Amniotic epithelial cell (primary cell): Measurements from ENCODE around the gene PCBP4.
"Not testable (repeated sequence)": the region's sequence is repeated elsewhere in the genome, so short reads cannot be mapped to it uniquely, and the experiment has no call there.

ENCODE experiments used
- DNase-seq: peaks from one replicate; pipeline ENCODE4 v3.0.0-alpha.2; 2010; ENCODE audit warnings: low read depth

Gene PCBP4

DNA sequence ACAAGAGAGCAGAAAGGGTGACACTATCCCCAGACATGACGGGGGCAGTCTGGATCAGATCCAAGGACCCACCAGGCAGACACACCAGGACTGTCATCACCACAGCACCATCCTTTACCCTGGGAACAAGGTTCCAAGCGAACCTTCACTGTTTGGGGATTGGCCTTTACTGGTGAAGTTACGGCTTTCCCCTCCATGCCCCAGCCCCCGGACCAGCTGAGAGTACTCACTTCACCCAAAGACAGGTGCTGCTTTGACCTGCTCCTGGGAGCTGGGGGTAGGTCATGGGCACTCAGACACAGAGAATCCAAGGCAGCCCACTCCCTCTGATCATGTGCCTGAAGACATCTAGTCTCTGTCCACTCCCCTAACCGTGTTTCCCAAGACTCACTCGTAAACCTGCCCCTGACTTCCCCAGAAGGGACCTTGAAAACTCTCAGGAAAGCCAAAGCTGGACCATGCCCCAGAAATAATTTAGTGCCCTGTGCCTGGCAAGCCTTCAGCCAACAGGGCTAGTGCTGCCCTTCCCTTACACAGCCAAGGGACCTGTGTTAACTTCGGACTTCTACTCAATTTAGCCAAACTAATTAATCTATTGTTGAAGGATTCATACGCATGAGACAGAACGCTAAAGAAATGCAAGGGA lies 28.4 kb downstream of the PCBP4 start:
- no peak for DNase-seq

DNA sequence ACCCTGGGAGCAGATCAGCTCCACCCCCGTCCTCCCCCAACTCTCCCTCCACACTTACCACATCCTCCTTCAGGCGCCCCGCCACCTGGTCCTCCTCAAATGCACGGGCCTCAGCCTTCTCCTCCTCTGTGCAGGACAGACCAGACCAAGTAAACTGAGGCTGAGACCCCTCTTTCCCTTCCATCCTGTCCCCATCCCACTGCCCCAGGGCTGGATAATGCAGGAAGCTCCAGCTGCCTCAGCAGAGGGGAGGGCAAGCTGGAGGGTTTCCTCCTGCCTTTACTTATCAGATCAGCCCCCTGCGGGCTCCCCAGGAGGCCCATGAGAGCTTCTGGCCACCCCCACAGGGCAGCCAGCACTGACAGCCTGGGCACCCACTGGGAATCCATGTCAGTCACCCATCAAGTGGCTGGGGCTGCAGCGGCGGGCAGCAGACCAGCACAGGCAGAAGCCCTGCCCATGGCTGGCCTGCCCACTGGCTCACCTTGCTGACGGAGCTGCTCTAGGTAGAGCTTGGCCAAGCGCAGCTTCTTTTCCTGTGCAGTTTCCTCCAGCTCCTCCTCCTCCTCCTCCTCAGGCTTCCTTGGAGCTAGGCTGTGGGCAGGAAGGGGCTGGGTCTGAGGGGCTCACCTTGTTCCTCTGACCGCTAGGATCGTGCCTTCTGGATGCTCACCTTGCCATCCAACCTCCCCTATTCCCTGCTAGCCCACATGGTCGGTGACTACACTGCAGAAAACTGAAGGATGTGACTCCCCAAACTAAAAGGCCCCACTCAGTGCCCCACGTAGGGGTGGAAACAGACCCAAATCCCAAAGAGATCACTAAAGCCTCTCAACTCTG lies 29.4 kb downstream of the PCBP4 start:
- no peak for DNase-seq

DNA sequence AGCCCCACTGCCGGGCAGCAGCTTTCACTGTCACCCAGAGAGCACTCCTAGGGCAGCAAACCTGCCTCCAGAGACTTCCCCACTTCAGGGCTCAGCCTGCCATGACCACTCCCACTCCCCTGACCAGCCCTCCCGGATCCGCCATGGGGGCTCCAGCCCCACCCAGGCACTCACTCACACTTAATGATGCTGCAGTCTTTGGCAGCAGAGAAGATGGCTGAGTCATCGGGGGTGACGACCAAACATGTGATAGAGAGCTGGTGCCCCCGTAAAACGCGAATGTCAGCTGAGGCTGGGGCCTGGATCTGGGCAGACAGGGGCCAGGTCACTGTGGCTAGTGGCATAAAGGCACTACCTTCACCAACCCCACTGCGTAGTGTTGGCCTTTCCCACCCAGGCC lies 30.2 kb downstream of the PCBP4 start:
- no peak for DNase-seq

DNA sequence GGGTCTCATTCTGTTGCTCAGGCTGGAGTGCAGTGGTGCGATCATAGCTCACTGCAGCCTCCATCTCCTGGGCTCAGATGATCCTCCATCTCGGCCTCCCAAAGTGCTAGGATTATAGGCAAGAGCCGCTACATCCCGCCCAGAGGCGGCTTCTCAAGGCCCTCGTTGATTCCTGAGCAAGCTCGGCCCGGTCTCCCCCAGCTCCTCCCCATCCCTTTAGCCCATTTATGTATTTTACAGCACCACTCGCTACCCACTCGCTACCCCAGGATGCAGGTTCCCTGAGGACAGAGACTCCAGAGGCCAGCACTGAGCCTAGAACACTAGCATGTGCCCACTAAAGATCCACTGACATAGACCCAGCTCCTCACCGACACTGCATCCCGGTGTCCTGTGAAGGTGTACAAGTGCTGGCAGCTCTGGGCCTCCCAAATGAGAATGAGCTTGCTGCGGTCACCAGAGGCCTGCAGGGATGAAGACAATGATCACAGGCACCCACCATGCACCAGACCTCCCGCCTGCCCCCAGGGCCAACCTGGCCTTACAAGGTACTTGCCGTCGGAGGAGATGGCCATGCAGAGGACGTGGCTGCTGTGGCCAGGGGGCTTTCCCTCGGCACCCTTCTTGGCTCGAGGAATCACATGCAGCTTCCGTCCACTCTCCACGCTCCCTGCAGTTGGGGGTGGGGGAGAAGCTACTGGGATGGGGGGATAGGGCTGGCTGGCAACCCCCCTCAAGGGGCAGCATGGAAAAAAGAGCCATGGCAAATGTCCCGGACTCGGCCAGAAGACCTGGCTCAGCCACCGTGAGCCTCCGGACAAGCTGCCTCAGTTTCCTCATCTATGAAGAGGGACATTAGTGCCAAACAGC lies 31.1 kb downstream of the PCBP4 start:
- DNase-seq = no peak

DNA sequence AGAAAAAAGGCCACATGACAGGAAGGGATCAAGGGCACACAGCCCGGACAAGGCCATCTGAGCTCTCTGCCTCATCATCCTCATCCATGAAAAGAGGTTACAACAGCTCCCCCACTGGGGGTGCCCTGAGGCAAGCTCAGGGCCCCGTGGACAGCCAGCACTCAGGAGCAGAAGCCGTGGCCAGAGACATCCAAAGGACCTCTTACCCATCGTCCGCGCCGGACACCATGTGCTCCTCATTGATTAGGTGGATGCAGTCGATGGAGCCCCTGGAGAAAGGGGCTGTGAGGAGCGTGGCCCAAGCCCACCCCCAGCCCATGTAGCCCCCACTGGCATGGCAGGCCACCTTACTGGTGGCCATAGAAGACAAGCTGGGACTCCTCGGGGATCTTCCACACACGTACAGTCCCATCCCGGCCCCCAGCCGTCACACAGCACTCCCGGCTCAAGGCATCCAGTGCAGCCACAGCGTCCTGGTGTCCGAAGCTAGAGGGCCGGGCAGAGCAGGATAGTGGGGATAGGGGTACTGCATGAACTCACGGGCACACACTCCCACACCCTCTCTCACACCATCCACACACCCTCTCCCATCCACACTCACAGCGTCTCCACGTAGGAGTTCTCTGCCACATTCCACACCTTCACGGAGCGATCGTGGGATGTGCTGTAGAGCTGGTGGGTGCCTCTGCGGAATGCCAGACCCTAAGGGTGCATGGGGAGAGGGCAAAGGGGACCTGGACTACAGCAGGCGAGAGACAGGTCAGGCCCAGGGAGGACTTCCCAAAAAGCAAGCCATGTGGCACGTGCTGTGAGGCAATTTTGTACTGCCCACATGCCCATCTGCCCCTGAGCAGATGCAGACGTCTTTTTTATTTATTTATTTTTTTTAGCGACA lies 32.0 kb downstream of the PCBP4 start:
- DNase-seq = no peak

DNA sequence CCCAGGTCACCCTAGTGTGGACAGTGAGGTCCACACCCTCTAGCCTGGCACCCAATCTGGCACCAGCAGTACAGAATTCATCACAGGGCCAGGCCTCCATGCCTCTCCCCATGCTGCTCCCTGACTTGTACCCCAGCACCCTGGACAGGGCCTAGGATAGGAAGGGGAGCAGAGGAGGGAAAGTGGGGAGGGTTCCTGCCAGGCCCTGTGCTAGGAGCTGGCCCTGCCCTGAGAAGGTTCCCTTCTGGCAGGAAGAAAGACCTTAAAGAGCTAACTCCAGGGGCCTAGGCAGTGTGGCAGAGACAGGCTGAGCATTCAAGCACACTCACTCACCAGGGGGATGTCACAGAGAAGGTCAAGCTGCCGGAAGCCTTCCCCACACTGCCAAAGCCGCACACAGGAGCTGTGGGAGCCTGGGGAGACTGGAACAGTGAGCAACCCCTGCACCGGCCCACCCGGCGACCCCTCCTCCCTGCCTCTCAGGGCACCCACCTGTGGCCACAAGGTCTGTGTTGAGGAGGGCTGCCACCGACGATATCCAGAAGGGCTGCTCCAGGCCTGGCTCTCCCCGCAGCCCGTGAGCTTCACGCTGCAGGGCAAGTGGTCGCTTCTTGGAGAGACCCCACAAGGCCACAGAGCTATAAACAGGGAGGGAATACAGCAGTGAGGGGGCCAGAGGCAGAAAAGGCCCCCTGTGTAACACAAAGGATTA lies 33.0 kb downstream of the PCBP4 start:
- DNase-seq = no peak

DNA sequence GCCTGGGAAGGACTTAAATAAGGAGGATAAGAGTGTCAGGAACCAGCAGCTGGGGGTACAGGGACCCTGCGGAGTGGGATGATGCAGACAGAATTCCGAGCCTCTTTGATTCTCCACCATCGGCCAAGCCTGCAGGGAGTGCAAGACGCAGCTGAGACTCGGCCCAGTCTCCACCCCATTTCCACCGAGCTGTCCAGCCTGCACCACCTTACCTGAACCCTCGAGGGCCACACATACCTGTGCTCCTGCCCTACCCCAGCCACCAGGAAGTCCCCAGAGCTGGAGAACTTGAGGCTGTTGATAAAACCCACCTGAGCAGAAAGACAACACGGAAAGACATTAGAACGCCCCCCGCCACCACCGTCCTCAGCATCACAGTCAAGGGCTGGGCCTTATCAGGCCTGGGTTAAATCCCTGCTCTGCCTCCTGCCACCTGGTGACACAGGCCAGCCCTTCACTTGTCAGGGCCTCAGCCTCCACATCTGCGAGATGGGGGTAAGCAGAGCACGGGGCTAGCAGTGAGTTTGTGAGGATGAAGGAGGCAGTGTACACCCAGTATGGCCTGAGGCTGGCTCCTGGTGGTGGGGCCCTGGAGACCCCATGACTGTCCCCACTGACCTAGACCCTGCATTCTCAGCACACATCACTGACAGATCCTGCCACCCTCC lies 33.6 kb downstream of the PCBP4 start:
- DNase-seq = no peak

DNA sequence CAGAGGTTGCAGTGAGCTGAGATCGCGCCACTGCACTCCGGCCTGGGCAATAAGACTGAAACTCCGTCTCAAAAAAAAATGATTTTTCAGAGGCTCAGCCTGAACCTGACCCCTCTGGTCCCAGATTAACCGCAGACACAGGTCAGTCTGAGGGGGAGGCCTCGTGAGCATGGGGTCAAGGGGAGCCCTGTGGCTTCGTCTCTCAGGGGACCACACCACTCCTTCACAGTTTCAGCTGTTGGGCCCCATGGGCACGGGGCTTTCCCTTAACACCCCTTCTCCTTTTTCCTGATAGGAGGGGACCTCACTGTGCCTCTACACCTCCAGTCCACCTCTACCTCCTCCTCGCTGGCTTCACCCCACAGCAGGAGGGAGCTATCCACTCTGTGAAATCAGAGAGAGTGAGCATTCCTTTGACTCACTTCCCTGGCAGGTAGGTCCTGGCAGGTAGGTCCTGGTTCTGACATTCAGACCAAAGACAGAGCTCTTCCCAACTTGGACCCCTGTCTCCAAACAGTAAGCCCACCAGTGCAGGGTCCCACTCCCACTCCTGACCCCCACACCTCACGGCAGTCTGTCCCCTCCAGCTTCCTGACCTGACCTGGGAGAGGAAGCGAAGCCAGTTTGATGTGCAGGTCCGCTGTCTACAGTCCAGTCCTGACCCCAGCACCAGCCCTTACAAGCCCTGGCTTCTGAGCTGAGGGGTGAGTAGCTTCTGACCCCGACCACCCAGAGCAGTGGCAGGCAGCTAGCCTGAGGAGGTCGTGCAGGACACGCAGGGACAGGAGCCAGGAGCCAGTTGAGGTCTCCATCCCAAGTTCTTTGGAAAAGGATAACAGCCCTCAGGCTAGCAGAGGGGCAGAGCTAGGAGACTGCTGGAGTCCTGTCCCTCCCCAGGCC lies 34.5 kb downstream of the PCBP4 start:
- DNase-seq = no peak

DNA sequence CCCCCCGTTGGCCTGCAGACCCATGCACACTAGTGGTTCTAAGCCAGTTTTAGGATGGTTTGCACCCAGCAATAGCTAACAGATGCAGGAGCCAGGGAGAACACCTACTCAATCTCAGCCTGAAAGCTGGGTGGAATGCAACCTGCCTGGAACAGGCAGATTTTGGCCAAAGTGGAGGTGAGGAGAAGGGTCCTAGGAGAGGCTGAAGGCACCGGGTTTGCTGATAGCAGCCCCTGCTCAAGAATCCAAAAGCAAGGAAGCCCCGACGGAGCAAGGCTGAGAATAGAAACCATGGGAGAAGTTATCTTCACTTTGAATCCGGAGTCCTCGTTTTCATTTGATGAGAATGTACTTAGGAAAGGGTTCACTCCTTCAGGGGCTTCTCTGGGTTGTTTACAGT lies 35.5 kb downstream of the PCBP4 start:
- no peak for DNase-seq

DNA sequence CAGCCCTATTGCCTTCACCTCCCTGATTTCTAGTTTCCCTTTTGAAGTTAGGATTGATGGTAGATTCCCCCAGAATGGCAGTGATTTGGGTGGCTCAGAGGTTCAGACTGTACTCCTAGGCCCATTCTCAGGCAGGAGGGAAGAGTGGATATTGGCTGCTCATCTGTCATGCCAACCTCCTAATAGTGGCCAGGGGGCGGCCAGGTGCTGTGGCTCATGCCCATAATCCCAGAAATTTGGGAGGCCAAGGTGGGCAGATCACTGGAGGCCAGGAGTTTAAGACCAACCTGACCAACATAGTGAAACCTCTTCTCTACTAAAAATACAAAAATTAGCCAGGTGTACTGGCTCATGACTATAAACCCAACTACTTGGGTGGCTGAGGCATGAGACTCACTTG lies 36.8 kb downstream of the PCBP4 start:
- no peak for DNase-seq

DNA sequence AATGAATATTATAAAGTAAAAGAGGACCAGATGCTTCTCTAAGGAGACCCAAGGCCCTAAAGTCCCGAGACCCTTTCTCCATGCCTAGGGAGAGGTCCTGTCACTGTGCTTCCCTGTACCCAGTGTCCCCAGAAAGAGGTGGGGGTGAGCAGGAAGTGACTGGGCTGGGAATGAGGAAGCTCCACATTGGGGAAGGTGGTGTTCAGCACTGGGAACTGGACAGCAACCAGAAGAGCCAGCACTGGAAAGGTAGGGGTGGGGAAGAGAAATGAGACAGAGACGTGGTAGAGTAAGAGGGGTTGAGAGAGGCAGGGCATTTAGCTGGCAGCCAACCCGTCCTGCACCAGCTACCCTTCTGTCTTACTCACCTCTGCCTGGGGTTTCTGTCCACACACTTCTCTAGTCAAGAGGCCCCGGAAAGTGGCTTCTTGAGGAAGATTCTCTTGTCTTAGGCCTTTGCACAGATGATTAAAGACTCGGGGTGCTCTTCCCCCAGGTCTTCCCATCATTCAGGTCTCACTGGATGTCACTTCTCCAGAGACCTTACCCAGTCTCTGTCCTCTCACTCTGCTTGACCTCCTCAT lies 37.7 kb downstream of the PCBP4 start:
- peak; percentile 14 for DNase-seq

DNA sequence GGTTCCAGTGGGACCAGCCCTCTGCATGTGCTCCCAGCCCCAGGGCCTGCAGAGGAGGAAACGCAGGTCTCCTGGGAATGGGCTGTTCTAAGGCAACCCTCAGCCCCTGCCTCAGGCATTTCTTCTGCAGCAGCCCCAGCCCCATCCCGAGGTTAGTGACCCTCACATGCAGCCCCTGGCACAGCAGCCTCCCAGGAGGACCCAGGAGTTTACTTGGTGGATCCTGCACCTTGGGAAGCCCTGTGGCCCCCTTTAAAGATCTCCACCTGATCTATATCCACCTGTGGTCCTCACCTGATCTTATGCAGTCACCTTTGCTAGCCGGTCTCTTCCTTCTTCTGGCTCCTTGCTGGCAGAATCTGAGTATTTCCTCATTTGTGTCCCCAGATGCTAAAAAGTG lies 38.3 kb downstream of the PCBP4 start:
- DNase-seq = not testable (repeated sequence)

DNA sequence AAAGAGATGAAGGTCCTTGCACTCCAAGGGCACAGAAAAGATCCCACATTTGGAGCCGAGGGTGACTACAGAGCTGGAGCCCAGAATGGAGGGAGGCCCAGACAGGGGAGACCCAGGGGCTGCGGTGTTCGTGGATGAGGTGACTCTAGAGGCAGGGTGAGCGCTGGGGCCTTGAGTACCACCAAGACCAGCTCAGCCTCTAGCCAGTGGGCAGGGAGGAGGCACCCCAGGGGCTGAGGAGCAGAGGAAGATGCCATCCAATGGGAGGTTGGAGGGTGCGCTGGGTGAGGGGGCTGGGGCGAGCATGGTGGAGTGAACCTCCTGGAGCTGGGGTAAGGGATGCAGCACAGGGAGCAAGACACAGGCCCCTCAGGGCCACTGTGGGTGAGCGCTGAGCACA lies 38.8 kb downstream of the PCBP4 start:
- DNase-seq = no peak

DNA sequence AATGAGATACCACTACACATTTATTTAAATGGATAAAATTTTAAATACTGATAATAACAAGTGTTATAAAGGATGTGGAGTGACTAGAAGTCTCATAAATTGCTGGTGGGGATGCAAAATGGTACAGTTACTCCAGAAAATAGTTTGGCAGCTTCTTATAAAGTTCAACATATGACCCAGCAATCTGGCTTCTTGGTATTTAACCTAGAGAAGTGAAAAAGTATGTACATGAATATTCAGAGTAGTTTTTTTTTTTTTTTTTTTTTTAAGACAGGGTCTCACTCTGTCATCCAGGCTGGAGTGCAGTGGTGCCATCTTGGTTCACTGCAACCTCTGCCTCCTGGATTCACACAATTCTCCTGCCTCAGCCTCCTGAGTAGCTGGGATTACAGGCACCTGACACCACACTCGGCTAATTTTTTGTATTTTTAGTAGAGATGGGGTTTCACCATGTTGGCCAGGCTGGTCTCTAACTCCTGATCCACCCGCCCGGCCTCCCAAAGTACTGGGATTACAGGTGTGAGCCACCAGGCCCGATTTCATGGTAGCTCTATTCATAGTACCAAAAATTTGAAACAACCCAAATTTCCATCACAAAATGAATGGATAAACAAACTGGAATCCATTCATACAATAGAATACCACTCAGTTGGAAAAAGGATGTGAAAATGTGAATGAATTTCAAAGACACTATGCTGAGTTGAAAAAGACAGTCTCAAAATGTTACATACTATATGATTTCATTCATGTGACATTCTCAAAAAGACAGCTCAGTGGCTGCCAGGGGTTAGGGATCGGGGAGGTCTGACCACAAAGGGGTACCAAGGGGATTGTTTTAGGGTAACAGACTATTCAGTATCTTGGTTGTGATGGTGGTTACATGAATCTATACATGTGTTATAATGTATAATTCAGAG lies 39.9 kb downstream of the PCBP4 start:
- DNase-seq = no peak

DNA sequence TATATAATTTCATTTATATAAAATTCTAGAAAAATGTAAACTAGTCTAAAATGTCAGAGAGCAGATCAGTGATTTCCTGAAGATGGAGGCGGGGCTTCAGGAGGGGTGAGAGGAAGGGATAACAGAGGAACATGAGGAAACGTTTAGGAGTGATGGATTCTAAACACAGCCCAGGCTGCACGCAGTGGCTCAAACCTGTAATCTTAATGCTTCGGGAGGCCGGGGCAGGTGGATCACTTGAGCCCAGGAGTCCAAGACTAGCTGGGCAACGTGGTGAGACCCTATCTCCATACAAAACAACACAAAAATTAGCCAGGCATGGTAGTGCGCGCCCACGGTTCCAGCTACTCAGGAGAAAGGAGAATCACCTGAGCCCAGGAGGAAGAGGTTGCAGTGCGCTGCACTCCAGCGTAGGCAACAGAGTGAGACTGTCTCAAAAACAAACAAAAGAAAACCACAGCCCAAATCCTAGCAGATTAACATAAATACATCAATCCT lies 46.1 kb downstream of the PCBP4 start:
- DNase-seq = no peak

DNA sequence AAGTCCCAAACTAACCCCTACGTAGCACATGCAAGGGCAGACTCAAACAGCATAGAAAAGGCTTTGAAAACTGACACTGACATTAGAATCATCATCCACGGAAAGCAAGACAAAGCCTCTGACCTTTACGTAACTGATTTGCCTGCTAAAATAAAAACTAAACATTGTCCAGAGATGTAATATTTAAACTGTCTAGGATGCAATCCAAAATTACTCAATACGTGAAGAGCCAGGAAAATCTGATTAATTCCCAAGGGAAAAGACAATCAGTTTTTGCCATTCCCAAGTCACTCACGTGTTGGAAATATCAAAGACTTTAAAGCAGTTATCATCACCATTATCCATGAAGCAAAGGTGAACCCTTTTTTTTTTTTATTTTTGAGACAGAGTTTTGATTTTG lies 50.8 kb downstream of the PCBP4 start:
- DNase-seq = no peak

DNA sequence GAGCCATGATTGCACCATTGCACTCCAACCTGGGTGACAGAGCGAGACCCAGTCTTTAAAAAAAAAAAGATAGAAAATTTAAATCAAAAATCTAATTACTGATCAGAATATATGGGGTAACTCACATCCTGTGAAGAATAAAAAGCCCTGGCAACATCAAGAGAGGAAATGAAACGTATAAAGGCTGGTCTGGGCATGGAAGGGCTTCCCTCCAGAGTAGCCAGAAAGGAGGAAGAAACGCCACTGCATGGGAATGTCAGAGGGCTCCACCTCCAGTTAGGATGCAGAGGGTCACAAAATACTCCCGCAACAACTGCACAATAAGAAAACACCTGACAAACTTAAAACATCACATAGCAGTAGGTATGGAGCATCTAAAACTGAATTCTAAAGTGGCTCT lies 59.2 kb downstream of the PCBP4 start:
- DNase-seq = no peak
